ENCODE data around the gene GPR34.

Gene GPR34

DNA sequence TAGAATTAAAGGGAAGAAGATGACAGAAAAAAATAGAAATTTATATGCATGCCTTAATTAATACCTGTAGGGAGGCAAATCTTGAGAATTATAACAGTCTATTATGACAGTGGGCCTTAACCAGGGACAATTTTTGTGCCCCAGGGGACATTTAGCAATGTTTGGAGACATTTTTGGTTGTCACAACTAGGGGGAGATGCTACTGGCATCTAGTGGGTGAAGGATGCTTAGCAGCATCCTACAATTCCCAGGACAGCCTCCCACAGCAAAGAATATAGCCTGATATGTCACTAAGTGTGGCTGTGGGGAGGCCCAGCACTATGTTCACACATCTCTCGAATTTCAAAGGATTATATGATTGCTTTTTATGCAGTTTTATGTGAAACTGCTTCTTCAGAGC, 45.8 kb downstream of the GPR34 start:
- DNase-seq (ENCODE audit: low read depth in 2 of 2) = no peak

- peak; percentile 8 to 21 for DNase-seq (ENCODE audit: low read depth in 2 of 2)
These were observed 48.3 kb downstream of the GPR34 start for GRCh38 chrX:41737065-41737464.

GRCh38 chrX:41739871-41740270, 51.1 kb downstream of the GPR34 start:
- no peak for DNase-seq (ENCODE audit: low read depth in 2 of 2)

Measured in stimulated activated CD8-positive, alpha-beta memory T cell treated with anti-CD3 and anti-CD28 coated beads, Interleukin-15, amount 100 ng/mL, for 48 hours (primary cell).